Neural cell (in vitro differentiated cells): ENCODE results near the gene GIMAP4. TPM values are rescaled to one million over a fixed set of nuclear protein-coding genes. Genes with fewer than 3 reads are reported as not detected.

ENCODE experiments used
- H2AFZ ChIP-seq: fragments of 200-600, 300-800 bp; sonication (generic), shearing (Covaris generic); 2 replicates; pipeline ENCODE4 v1.6.0; 2014; ENCODE audit warnings: low read depth, mild to moderate bottlenecking, antibody characterized with exemption, low read length, moderate library complexity
- H3F3A ChIP-seq: fragments of 200-600 bp; shearing (Covaris generic); 2 replicates; pipeline ENCODE4 v1.6.1; 2016; ENCODE audit warnings: mild to moderate bottlenecking, moderate library complexity, mixed read lengths, antibody characterized with exemption, low read length; ENCODE audit not compliant: insufficient read depth, poor library complexity, severe bottlenecking
- H3K27ac ChIP-seq: fragments of 200-600, 300-800 bp; sonication (generic), shearing (Covaris generic); 2 replicates; pipeline ENCODE4 v1.5.1; 2014; ENCODE audit warnings: mild to moderate bottlenecking, low read length, moderate library complexity
- H3K27me3 ChIP-seq: fragments of 300-800, 200-600 bp; sonication (generic), shearing (Covaris generic); 2 replicates; pipeline ENCODE4 v1.6.0; 2014; ENCODE audit warnings: mild to moderate bottlenecking, low read depth, low read length, moderate library complexity; ENCODE audit not compliant: insufficient read depth
- H3K36me3 ChIP-seq: fragments of 300-800, 200-600 bp; sonication (generic), shearing (Covaris generic); 2 replicates; pipeline ENCODE4 v1.5.1; 2014; ENCODE audit warnings: mild to moderate bottlenecking, antibody characterized with exemption, low read length, moderate library complexity; ENCODE audit not compliant: insufficient read depth
- H3K4me2 ChIP-seq: fragments of 300-800, 200-600 bp; sonication (generic), shearing (Covaris generic); 2 replicates; pipeline ENCODE4 v1.6.0; 2014; ENCODE audit warnings: mild to moderate bottlenecking, low read length
- H3K4me3 ChIP-seq: fragments of 300-800, 200-600 bp; sonication (generic), shearing (Covaris generic); 2 replicates; pipeline ENCODE4 v1.5.1; 2014; ENCODE audit warnings: mild to moderate bottlenecking, low read length, moderate library complexity
- H3K79me2 ChIP-seq: fragments of 200-600 bp; shearing (Covaris generic); replicated peaks from 2 replicates; pipeline ENCODE4 v1.6.0; 2014; ENCODE audit warnings: mild to moderate bottlenecking, low read length, moderate library complexity; ENCODE audit not compliant: insufficient read depth
- H3K9ac ChIP-seq: fragments of 300-800, 200-600 bp; sonication (generic), shearing (Covaris generic); 2 replicates; pipeline ENCODE4 v1.6.1; 2016; ENCODE audit warnings: mild to moderate bottlenecking, low read length, mixed read lengths
- H3K9me2 ChIP-seq: fragments of 200-600 bp; shearing (Covaris generic); 2 replicates; pipeline ENCODE4 v1.6.1; 2016; ENCODE audit warnings: mild to moderate bottlenecking, low read length, mixed read lengths; ENCODE audit not compliant: insufficient read depth
- H3K9me3 ChIP-seq: fragments of 200-600, 300-800 bp; sonication (generic), shearing (Covaris generic); 2 replicates; pipeline ENCODE4 v1.6.1; 2016; ENCODE audit warnings: mild to moderate bottlenecking, mixed run types, low read length, moderate library complexity, mixed read lengths
- H4K20me1 ChIP-seq: fragments of 200-600 bp; shearing (Covaris generic); 2 replicates; pipeline ENCODE4 v1.6.1; 2016; ENCODE audit warnings: mild to moderate bottlenecking, mixed run types; ENCODE audit not compliant: insufficient read depth
- CTCF ChIP-seq: fragments of 450-650 bp; IDR thresholded peaks from 2 replicates; pipeline ENCODE4 v1.5.1; 2014; ENCODE audit warnings: antibody characterized with exemption, mild to moderate bottlenecking, moderate library complexity; ENCODE audit not compliant: poor library complexity, severe bottlenecking
- EP300 ChIP-seq: fragments of 450-650 bp; conservative IDR thresholded peaks from 2 replicates; pipeline ENCODE4 v1.6.1; 2014; ENCODE audit warnings: antibody characterized with exemption, mild to moderate bottlenecking, moderate library complexity; ENCODE audit not compliant: poor library complexity, severe bottlenecking
- EZH2 ChIP-seq: fragments of 200-600, 300-800 bp; shearing (Covaris generic), sonication (generic); IDR thresholded peaks from 2 replicates; pipeline ENCODE4 v1.6.1; 2014; ENCODE audit warnings: antibody characterized with exemption, low read length, borderline replicate concordance, mild to moderate bottlenecking; ENCODE audit not compliant: insufficient read depth, poor library complexity, severe bottlenecking
- MXI1 ChIP-seq: fragments of 450-650 bp; conservative IDR thresholded peaks from 2 replicates; pipeline ENCODE4 v1.6.1; 2014; ENCODE audit warnings: antibody characterized with exemption, mild to moderate bottlenecking; ENCODE audit not compliant: poor library complexity, severe bottlenecking
- POLR2AphosphoS5 ChIP-seq: IDR thresholded peaks from 2 replicates; pipeline ENCODE4 v1.6.1; 2012
- RAD21 ChIP-seq: fragments of 450-650 bp; conservative IDR thresholded peaks from 2 replicates; pipeline ENCODE4 v1.6.1; 2014; ENCODE audit warnings: antibody characterized with exemption, mild to moderate bottlenecking, moderate library complexity
- REST ChIP-seq: IDR thresholded peaks from 2 replicates; pipeline ENCODE4 v1.6.1; 2012; ENCODE audit warnings: borderline replicate concordance
- SMC3 ChIP-seq: fragments of 450-650 bp; conservative IDR thresholded peaks from 2 replicates; pipeline ENCODE4 v1.6.1; 2014; ENCODE audit warnings: antibody characterized with exemption, mild to moderate bottlenecking, moderate library complexity; ENCODE audit not compliant: poor library complexity
- TAF1 ChIP-seq: IDR thresholded peaks from 2 replicates; pipeline ENCODE4 v1.6.1; 2012; ENCODE audit warnings: low read depth
- polyA minus RNA-seq: library from RNA; depleted of rRNA, polyadenylated mRNA; stranded (reverse); fragments of >200 nt; gene quantifications from 2 replicates; pipeline ENCODE4 v1.2.3, GENCODE V29; 2014
- polyA plus RNA-seq: library from polyadenylated mRNA; depleted of rRNA; stranded (reverse); fragments of >200 nt; gene quantifications from 2 replicates; pipeline ENCODE4 v1.2.3, GENCODE V29; 2014

The GIMAP4 gene
- polyA plus RNA-seq (not detected in 2 replicates), polyA minus RNA-seq (not detected in 2 replicates)

- no peaks in the 10 kb centered on the region for H3K79me2 ChIP-seq
- TF ChIP-seq POLR2AphosphoS5 (no peak), EP300 (no peak), SMC3 (no peak), RAD21 (no peak), EZH2 (no peak), TAF1 (no peak), REST (no peak), MXI1 (no peak), CTCF (no peak)
- no peaks in the 10 kb centered on the region for H3K27me3 ChIP-seq
- no peak within 1 kb of the TSS for H3K27ac ChIP-seq
- no peaks in the 10 kb centered on the region for H3F3A ChIP-seq
- H3K9ac ChIP-seq: no peak within 1 kb of the TSS
- no peaks in the 10 kb centered on the region for H3K36me3 ChIP-seq
- no peak within 1 kb of the TSS for H3K4me3 ChIP-seq
- no peak within 1 kb of the TSS for H2AFZ ChIP-seq
- no peak within 1 kb of the TSS for H3K4me2 ChIP-seq
- no peaks in the 10 kb centered on the region for H3K9me2 ChIP-seq
- no peaks in the 10 kb centered on the region for H3K9me3 ChIP-seq
- H4K20me1 ChIP-seq: no peaks in the 10 kb centered on the region
Measured at GRCh38 chr7:150567169-150567568, at the start of gene GIMAP4. Gene GIMAP4, plus strand, starts transcription at chr7:150567390. Its CDS starts 2,512 bp downstream, at chr7:150569902.

DNA sequence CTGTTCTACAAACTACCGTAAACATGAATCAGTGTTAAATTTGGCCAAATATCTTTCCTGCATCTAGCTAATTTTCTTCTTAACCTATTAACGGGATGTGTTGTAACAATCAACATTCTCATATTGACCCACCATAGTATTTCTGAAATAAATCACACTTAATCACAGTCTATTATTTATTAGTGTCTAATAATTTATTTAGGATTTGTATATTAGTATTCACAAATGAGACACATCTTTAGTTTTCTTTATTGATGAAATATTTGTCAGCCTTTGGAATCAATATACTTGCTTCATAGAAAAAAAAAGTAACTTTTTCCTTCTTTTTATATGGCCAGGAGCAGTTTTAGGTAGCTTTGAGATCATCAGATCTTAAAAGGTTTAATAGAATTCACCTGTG is 47.9 kb upstream of the GIMAP4 start:
- no peak overlapping the region for H3K4me3 ChIP-seq
- TF ChIP-seq SMC3: no peak
- TF ChIP-seq POLR2AphosphoS5: no peak
- no peak for TF ChIP-seq MXI1
- no peak for TF ChIP-seq REST
- no peaks in the 10 kb centered on the region for H3K9me2 ChIP-seq
- no peaks in the 10 kb centered on the region for H3K9me3 ChIP-seq
- H4K20me1 ChIP-seq: no peaks in the 10 kb centered on the region
- no peak overlapping the region for H3K9ac ChIP-seq
- no peaks in the 10 kb centered on the region for H3F3A ChIP-seq
- no peaks in the 10 kb centered on the region for H3K79me2 ChIP-seq
- no peaks in the 10 kb centered on the region for H3K36me3 ChIP-seq
- H3K27ac ChIP-seq: no peak overlapping the region
- H3K4me2 ChIP-seq: no peak overlapping the region
- no peak overlapping the region for H2AFZ ChIP-seq
- H3K27me3 ChIP-seq: no peaks in the 10 kb centered on the region
